A549 (cell line): ENCODE results near the gene TMEM200C. TPM values are rescaled to one million over a fixed set of nuclear protein-coding genes. Genes with fewer than 3 reads are reported as not detected.

Experiments used
- ATAC-seq, 2 experiments: fragments of 200-7000 bp in 1 of 2; fragments of >200 bp in 1 of 2; cut with Nextera tagmentation in 1 of 2; cut with Tn5 transposase in 1 of 2; 3 replicates each; pipeline versions ENCODE4 v1.8.0 to v1.9.1; 2018 to 2020; ENCODE audit warnings: mild to moderate bottlenecking in 1 of 2, moderate library complexity in 1 of 2
- CTCF ChIA-PET: fragments of 300-600 bp; sonication (Branson Sonifier 250); formaldehyde crosslinking; extraction: SDS; loops from one replicate; lab custom pipeline; 2021; ENCODE audit warnings: antibody characterized with exemption, inconsistent platforms; lab: Yijun Ruan, JAX
- POLR2A ChIA-PET: fragments of 350-600 bp; formaldehyde crosslinking; extraction: SDS; loops from one replicate; lab custom pipeline; 2021; ENCODE audit warnings: antibody characterized with exemption, inconsistent platforms; lab: Yijun Ruan, JAX
- DNase-seq, 2 experiments: peaks; one replicate each; pipeline versions ENCODE4 v3.0.0 to v3.0.0-alpha.2; 2011 to 2016; ENCODE audit warnings: low read depth in 1 of 2, low spot score in 1 of 2
- FAIRE-seq: peaks from 2 replicates; lab custom pipeline; 2011; peaks lifted over from hg19 to GRCh38; lab: Jason Lieb, UNC
- H3K27ac ChIP-seq, 2 experiments: fragments of >200 bp; sonication (Bioruptor Twin); formaldehyde crosslinking; 3 replicates each; pipeline ENCODE4 v1.5.1; 2016 to 2017
- H3K4me1 ChIP-seq: fragments of >200 bp; sonication (Bioruptor Twin); formaldehyde crosslinking; 3 replicates; pipeline ENCODE4 v1.6.1; 2016
- H3K4me2 ChIP-seq: fragments of >200 bp; sonication (Bioruptor Twin); formaldehyde crosslinking; 3 replicates; pipeline ENCODE4 v1.6.1; 2016
- H3K4me3 ChIP-seq: fragments of >200 bp; sonication (Bioruptor Twin); formaldehyde crosslinking; 3 replicates; pipeline ENCODE4 v1.5.1; 2016
- H3K9me3 ChIP-seq: fragments of >200 bp; sonication (Bioruptor Twin); formaldehyde crosslinking; 3 replicates; pipeline ENCODE4 v1.6.1; 2016
- ATOH8 ChIP-seq: fragments of 250-450 bp; sonication (Bioruptor Pico); IDR thresholded peaks from 2 replicates; pipeline ENCODE4 v1.5.0; 2020; ENCODE audit warnings: low read depth, mild to moderate bottlenecking, moderate library complexity
- BHLHE40 ChIP-seq: IDR thresholded peaks from 2 replicates; pipeline ENCODE4 v1.6.1; 2012; ENCODE audit warnings: low read depth, low read length, inconsistent platforms
- CBX2 ChIP-seq: fragments of 200-600 bp; sonication (generic); IDR thresholded peaks from 2 replicates; pipeline ENCODE4 v1.6.1; 2016; ENCODE audit warnings: low read depth, mild to moderate bottlenecking, borderline replicate concordance
- CEBPB ChIP-seq, 2 experiments: fragments of >200 bp in 1 of 2; sonication (Bioruptor Twin) in 1 of 2; formaldehyde crosslinking in 1 of 2; IDR thresholded peaks; 2 replicates each; pipeline ENCODE4 v1.6.1; 2012 to 2016
- CTCF ChIP-seq: fragments of >200 bp; sonication (Bioruptor Twin); formaldehyde crosslinking; IDR thresholded peaks from 3 replicates; pipeline ENCODE4 v1.5.1; 2016
- EHMT2 ChIP-seq: fragments of 200-600 bp; sonication (generic); IDR thresholded peaks from 2 replicates; pipeline ENCODE4 v1.6.1; 2016; ENCODE audit warnings: antibody characterized with exemption, low read depth, mild to moderate bottlenecking, moderate library complexity
- ESRRA ChIP-seq: fragments of 150-350 bp; IDR thresholded peaks from 2 replicates; pipeline ENCODE4 v1.6.1; 2014; ENCODE audit warnings: mild to moderate bottlenecking, low read length, borderline replicate concordance
- FOSB ChIP-seq: fragments of 250-450 bp; sonication (Bioruptor Pico); IDR thresholded peaks from 2 replicates; pipeline ENCODE4 v1.5.0; 2020; ENCODE audit warnings: mild to moderate bottlenecking, moderate library complexity
- HMGXB4 ChIP-seq: fragments of 250-450 bp; sonication (Bioruptor Pico); IDR thresholded peaks from 2 replicates; pipeline ENCODE4 v1.5.0; 2021; ENCODE audit warnings: mild to moderate bottlenecking, moderate library complexity, borderline replicate concordance
- JUNB ChIP-seq: fragments of >200 bp; sonication (Bioruptor Twin); formaldehyde crosslinking; IDR thresholded peaks from 2 replicates; pipeline ENCODE4 v1.6.1; 2016
- MAFK ChIP-seq: fragments of 450-650 bp; IDR thresholded peaks from 2 replicates; pipeline ENCODE4 v1.6.1; 2014; ENCODE audit not compliant: partially characterized antibody
- MYC ChIP-seq: IDR thresholded peaks from 2 replicates; pipeline ENCODE4 v1.6.1; 2012; ENCODE audit warnings: mild to moderate bottlenecking, inconsistent platforms, low read length, improper control_type of control experiment, borderline replicate concordance
- NPAS2 ChIP-seq: fragments of 250-450 bp; sonication (Bioruptor Pico); IDR thresholded peaks from 2 replicates; pipeline ENCODE4 v1.8.0; 2022; ENCODE audit warnings: mild to moderate bottlenecking, moderate library complexity, borderline replicate concordance
- POLR2AphosphoS2 ChIP-seq: conservative IDR thresholded peaks from 2 replicates; pipeline ENCODE4 v1.6.1; 2012; ENCODE audit warnings: low read length, improper control_type of control experiment, inconsistent platforms
- RAD21 ChIP-seq, 2 experiments: fragments of >200 bp in 1 of 2; sonication (Bioruptor Twin) in 1 of 2; formaldehyde crosslinking in 1 of 2; IDR thresholded peaks in 1 of 2; conservative IDR thresholded peaks in 1 of 2; 2 replicates in 1 of 2; 3 replicates in 1 of 2; pipeline ENCODE4 v1.6.1; 2012 to 2018; ENCODE audit warnings: inconsistent platforms in 1 of 2
- RARB ChIP-seq: fragments of 250-450 bp; sonication (Bioruptor Pico); IDR thresholded peaks from 2 replicates; pipeline ENCODE4 v1.8.0; 2021; ENCODE audit warnings: mild to moderate bottlenecking, moderate library complexity
- REST ChIP-seq: fragments of 200-600 bp; sonication (generic); IDR thresholded peaks from 2 replicates; pipeline ENCODE4 v1.6.1; 2016; ENCODE audit warnings: antibody characterized with exemption, mild to moderate bottlenecking, moderate library complexity
- RNF2 ChIP-seq: fragments of 200-600 bp; sonication (generic); IDR thresholded peaks from 2 replicates; pipeline ENCODE4 v1.6.1; 2016; ENCODE audit warnings: low read depth, mild to moderate bottlenecking, antibody characterized with exemption, moderate library complexity, borderline replicate concordance
- SMC3 ChIP-seq: fragments of >200 bp; sonication (Bioruptor Twin); formaldehyde crosslinking; IDR thresholded peaks from 3 replicates; pipeline ENCODE4 v1.6.1; 2018; ENCODE audit warnings: inconsistent platforms
- SREBF2 ChIP-seq: fragments of 450-650 bp; IDR thresholded peaks from 2 replicates; pipeline ENCODE4 v1.6.1; 2014; ENCODE audit warnings: mild to moderate bottlenecking, moderate library complexity
- TP53 ChIP-seq: fragments of 250-450 bp; sonication (Bioruptor Pico); IDR thresholded peaks from 2 replicates; pipeline ENCODE4 v1.5.0; 2021; ENCODE audit warnings: mild to moderate bottlenecking, moderate library complexity
- ZC3H11A ChIP-seq: fragments of 450-650 bp; IDR thresholded peaks from 2 replicates; pipeline ENCODE4 v1.6.1; 2014; ENCODE audit warnings: antibody characterized with exemption, mild to moderate bottlenecking
- ZNF302 ChIP-seq: fragments of 250-450 bp; sonication (Bioruptor Pico); IDR thresholded peaks from 2 replicates; pipeline ENCODE4 v1.9.0; 2021; ENCODE audit warnings: inconsistent platforms, mild to moderate bottlenecking, moderate library complexity
- WGBS: methylation state at CpG from one replicate; pipeline ENCODE4 v1.1.6; 2017; ENCODE audit errors: missing lambda C conversion rate; 5-methylcytosine and 5-hydroxymethylcytosine counted together
- polyA plus RNA-seq, 4 experiments: library from polyadenylated mRNA; depleted of rRNA in 3 of 4; stranded (reverse); fragments of >200 nt; fragmentation: RNase III in 1 of 4; extraction: RNeasy Plus Mini Kit Qiagen cat#74134 plus additional on column Dnase treatment in 1 of 4; gene quantifications; 2 replicates in 3 of 4; 3 replicates in 1 of 4; pipeline ENCODE4 v1.2.3, GENCODE V29; 2011 to 2017

The TMEM200C gene
- polyA plus RNA-seq, 2 of the 4 experiments (the other 2 are of a cell fraction), result not detected

DNA sequence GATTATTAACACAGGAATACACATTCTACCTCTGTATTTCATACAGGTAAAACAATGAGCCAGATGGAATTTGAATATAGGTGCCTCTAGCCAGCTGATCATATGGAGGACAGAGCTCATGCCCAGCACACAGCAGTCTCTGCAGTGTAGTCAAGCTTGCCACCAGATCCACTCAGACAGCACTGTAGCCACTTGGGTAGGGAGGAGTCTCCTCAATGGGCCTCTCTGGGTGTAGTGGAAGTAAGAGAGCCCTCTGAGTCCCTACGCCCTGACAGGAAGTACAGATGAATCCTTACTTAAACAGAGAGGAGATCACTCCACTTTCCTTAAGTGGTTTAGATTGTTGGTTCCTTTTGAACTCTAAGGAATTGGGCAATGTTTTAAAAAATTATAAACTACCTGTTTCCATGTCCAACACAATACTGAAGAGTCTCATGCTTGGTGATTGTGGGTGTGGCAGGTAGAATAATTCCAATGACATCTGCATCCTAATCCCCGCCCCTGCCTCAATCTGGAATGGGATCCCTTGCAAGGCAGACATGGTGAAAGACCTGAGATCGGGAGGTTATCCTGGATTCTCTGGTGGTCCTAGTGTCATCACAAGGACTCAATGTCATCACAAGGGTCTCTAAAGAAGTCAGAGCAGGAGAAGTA lies 23.0 kb upstream of the TMEM200C start (continued):
- no peak for TF ChIP-seq RARB (CRISPR knock-in tag)
- TF ChIP-seq JUNB, result no peak
- no peak for TF ChIP-seq SMC3
- no peak for TF ChIP-seq RNF2
- TF ChIP-seq SREBF2, result no peak
- TF ChIP-seq FOSB (CRISPR knock-in tag), result no peak

DNA sequence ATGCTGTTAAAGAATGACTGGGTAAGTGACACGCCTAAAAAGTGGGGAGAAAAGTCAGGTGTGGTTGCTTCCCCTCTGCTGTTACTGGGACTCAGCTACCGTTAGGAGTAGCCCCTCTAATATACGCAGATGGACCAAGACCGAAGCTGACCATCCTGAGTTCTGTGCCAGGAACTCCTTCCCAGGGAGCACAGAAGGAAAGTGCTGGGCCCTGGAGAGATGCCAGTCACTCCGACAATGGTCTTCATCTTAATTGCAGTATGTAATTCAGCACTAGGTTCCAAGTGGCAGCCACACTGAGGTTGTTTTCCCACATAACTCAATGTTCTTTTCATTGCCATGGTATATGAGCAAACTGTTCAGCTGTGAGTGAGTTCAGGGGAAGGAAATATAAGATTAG lies 19.6 kb upstream of the TMEM200C start:
- Histone ChIP-seq H3K4me1 (no peaks in the 10 kb centered on the region), H3K9me3 (no peaks in the 10 kb centered on the region), H3K27ac (no peak overlapping the region), H3K4me2 (no peak overlapping the region)
- CTCF ChIA-PET, result no interaction called here
- POLR2A ChIA-PET, result no interaction called here
- FAIRE-seq, result no peak
- DNase-seq, result no peak
- TF ChIP-seq TP53 (CRISPR knock-in tag) (no peak), HMGXB4 (CRISPR knock-in tag) (no peak), CEBPB (IDR thresholded peaks at IDR 0.05) (no peak), MYC (no peak), NPAS2 (no peak), REST (no peak), BHLHE40 (no peak), CTCF (no peak), ESRRA (no peak), POLR2AphosphoS2 (no peak), ZNF302 (no peak), SREBF2 (no peak), CBX2 (no peak), RAD21 (conservative IDR thresholded peaks at IDR 0.05 in 1 of 2, IDR thresholded peaks at IDR 0.05 in 1 of 2) (no peak), ZC3H11A (no peak), MAFK (no peak), ATOH8 (CRISPR knock-in tag) (no peak), EHMT2 (no peak)
- TF ChIP-seq, all 56 proteins: peak for 0
- 54% methylated on average over 5 of the region's 5 CpGs for WGBS
- no peak overlapping the region for H3K4me3 ChIP-seq
- no peak for ATAC-seq
